ENCODE results near the gene ITLN1.

GRCh38 chr1:160924791-160925651 is 40.0 kb upstream of the ITLN1 start:
- no peak for TF ChIP-seq EZH2phosphoT487 (IDR thresholded peaks at IDR 0.05; ENCODE audit: low read depth, severe bottlenecking, unreplicated experiment)
- no peak for TF ChIP-seq CTCF (IDR thresholded peaks at IDR 0.05; ENCODE audit: poor library complexity)
- no peak for TF ChIP-seq EZH2 (IDR thresholded peaks at IDR 0.05; ENCODE audit: borderline replicate concordance)

Measured in hepatocyte (in vitro differentiated cells).